GM06990 (cell line): ENCODE results near the gene DPRX.

Experiments used
- DNase-seq: peaks from one replicate; pipeline ENCODE4 v3.0.0-alpha.2; 2011; ENCODE audit not compliant: insufficient read length; ENCODE audit errors: extremely low read depth
- H3K27me3 ChIP-seq: replicated peaks from 2 replicates; pipeline ENCODE4 v1.6.0; 2011; ENCODE audit warnings: low read length; ENCODE audit not compliant: control insufficient read depth, insufficient read depth
- H3K36me3 ChIP-seq: 2 replicates; pipeline ENCODE4 v1.5.1; 2011; ENCODE audit warnings: low read length; ENCODE audit not compliant: control insufficient read depth, insufficient read depth
- H3K4me3 ChIP-seq: replicated peaks from 2 replicates; pipeline ENCODE4 v1.5.1; 2011; ENCODE audit warnings: low read depth, mild to moderate bottlenecking, control low read depth, low read length
- TF ChIP-seq, protein P1 (sequence below): IDR thresholded peaks from 2 replicates; pipeline ENCODE4 v1.5.1; 2011; ENCODE audit warnings: low read length, control low read depth, mild to moderate bottlenecking, inconsistent platforms; ENCODE audit not compliant: insufficient read depth, poor library complexity, severe bottlenecking

DPRX gene

GRCh38 chr19:53631949-53632407, at the start of gene DPRX:
Gene DPRX, plus strand, starts transcription at chr19:53631999. Its CDS starts 108 bp downstream, at chr19:53632107.
- no peaks in the 10 kb centered on the region for H3K36me3 ChIP-seq
- H3K4me3 ChIP-seq: no peak within 1 kb of the TSS
- DNase-seq: no peak
- no peaks in the 10 kb centered on the region for H3K27me3 ChIP-seq
- TF ChIP-seq, protein P1, sequence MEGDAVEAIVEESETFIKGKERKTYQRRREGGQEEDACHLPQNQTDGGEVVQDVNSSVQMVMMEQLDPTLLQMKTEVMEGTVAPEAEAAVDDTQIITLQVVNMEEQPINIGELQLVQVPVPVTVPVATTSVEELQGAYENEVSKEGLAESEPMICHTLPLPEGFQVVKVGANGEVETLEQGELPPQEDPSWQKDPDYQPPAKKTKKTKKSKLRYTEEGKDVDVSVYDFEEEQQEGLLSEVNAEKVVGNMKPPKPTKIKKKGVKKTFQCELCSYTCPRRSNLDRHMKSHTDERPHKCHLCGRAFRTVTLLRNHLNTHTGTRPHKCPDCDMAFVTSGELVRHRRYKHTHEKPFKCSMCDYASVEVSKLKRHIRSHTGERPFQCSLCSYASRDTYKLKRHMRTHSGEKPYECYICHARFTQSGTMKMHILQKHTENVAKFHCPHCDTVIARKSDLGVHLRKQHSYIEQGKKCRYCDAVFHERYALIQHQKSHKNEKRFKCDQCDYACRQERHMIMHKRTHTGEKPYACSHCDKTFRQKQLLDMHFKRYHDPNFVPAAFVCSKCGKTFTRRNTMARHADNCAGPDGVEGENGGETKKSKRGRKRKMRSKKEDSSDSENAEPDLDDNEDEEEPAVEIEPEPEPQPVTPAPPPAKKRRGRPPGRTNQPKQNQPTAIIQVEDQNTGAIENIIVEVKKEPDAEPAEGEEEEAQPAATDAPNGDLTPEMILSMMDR: no peak

DNA sequence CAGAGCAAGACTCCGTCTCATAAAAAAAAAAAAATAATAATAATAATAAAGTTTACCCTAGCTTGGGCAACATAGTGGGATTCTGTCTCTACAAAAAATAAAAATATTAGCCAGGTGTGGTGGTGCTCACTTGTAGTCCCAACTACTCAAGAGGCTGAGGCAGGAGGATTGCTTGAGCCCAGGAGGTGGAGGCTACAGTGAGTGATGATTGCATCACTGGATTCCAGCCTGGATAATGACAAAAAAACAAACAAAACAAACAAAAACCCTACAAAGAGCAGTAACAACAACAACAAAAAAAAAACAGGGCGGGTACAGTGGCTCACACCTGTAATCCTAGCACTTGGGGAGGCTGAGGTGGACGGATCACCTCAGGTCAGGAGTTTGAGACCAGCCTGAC, 48.6 kb upstream of the DPRX start:
- no peak for DNase-seq
- TF ChIP-seq, protein P1: no peak
- Histone ChIP-seq H3K27me3 (no peaks in the 10 kb centered on the region), H3K36me3 (no peaks in the 10 kb centered on the region), H3K4me3 (no peak overlapping the region)

- no peak for DNase-seq
- TF ChIP-seq, protein P1: no peak
- Histone ChIP-seq H3K36me3 (no peaks in the 10 kb centered on the region), H3K27me3 (no peaks in the 10 kb centered on the region), H3K4me3 (no peak overlapping the region)
Measured at GRCh38 chr19:53586277-53586691, 45.5 kb upstream of the DPRX start.

DNA sequence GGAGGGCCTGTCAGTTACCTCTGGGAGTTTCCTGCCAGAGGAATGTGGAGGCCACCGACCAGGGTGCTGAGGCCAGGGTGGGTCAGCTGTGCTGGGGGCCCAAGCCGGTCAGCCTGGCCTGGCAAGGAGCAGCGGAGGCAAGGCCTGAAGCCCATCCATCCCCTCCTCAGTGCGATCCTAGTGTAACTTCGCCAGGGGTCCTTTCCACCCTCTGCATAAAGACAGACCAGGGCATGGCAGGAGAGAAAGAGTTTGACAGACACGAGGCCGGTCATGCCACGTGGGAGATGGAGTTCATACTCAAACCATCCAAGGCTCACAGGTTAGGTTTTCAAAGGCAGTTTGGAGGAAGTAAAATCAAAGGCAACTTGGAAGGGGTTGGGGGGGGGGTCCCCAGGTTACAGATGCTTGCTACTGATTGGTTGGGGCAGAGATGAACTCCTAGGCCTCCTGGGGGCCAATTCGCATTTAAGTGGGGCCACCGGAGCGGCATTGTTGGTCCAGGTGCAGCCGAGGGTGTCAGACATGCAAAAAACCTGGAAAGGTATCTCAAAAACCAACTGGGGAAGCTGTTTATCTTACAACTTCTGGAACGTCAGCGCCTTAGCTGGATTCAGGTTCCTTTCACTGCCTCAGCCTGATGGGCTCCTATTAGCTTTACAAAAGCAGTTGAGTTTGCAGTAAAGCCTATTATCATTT, 36.8 kb upstream of the DPRX start:
- TF ChIP-seq, protein P1: no peak

GRCh38 chr19:53595510-53595867, 36.3 kb upstream of the DPRX start:
- DNase-seq: no peak
- Histone ChIP-seq H3K36me3 (no peaks in the 10 kb centered on the region), H3K4me3 (no peak overlapping the region), H3K27me3 (no peaks in the 10 kb centered on the region)
- TF ChIP-seq, protein P1: no peak

More for the DNA sequence above, 36.8 kb upstream of the DPRX start:
- no peaks in the 10 kb centered on the region for H3K27me3 ChIP-seq
- DNase-seq: no peak
- H3K4me3 ChIP-seq: no peak overlapping the region
- H3K36me3 ChIP-seq: no peaks in the 10 kb centered on the region

GRCh38 chr19:53596056-53596455, 35.7 kb upstream of the DPRX start:
- no peak overlapping the region for H3K4me3 ChIP-seq
- no peak for DNase-seq
- H3K27me3 ChIP-seq: no peaks in the 10 kb centered on the region
- H3K36me3 ChIP-seq: no peaks in the 10 kb centered on the region
- TF ChIP-seq, protein P1: no peak
